Calu3 (cell line): ENCODE data around the gene DGUOK. TPM values are rescaled to one million over a fixed set of nuclear protein-coding genes. Genes with fewer than 3 reads are reported as not detected.

Experiments used
- BruUV-seq: library from RNA; stranded (reverse); fragments of 400-500 nt; replicated peaks from 2 replicates; lab custom pipeline; 2021; lab: Mats Ljungman, UMichigan
- CTCF ChIA-PET: fragments of 300-600 bp; sonication (Branson Sonifier 250); formaldehyde crosslinking; loops from one replicate; lab custom pipeline; 2022; ENCODE audit warnings: antibody characterized with exemption; lab: Charles Lee
- DNase-seq: peaks from one replicate; pipeline ENCODE4 v3.0.0; 2022
- H3K27ac Mint-ChIP-seq: one replicate; pipeline ENCODE4 v1.8.0; 2022; ENCODE audit warnings: mixed read lengths; ENCODE audit not compliant: unreplicated experiment
- H3K27me3 Mint-ChIP-seq: one replicate; pipeline ENCODE4 v1.8.0; 2022; ENCODE audit warnings: mixed read lengths; ENCODE audit not compliant: unreplicated experiment
- H3K36me3 Mint-ChIP-seq: one replicate; pipeline ENCODE4 v1.8.0; 2022; ENCODE audit warnings: mild to moderate bottlenecking, moderate library complexity, mixed read lengths; ENCODE audit not compliant: insufficient read depth, unreplicated experiment
- H3K4me1 Mint-ChIP-seq: one replicate; pipeline ENCODE4 v1.8.0; 2022; ENCODE audit warnings: mild to moderate bottlenecking, low read depth, mixed read lengths; ENCODE audit not compliant: unreplicated experiment
- H3K4me3 Mint-ChIP-seq: one replicate; pipeline ENCODE4 v1.8.0; 2022; ENCODE audit warnings: mild to moderate bottlenecking, low read depth, moderate library complexity, mixed read lengths; ENCODE audit not compliant: unreplicated experiment
- H3K9me3 Mint-ChIP-seq: one replicate; pipeline ENCODE4 v1.8.0; 2022; ENCODE audit warnings: low read depth, mixed read lengths; ENCODE audit not compliant: unreplicated experiment
- CTCF ChIP-seq: fragments of 200-600 bp; IDR thresholded peaks from one replicate; pipeline ENCODE4 v1.8.0; 2022; ENCODE audit warnings: antibody characterized with exemption; ENCODE audit not compliant: unreplicated experiment
- intact Hi-C: fragments of 100-400 bp; cut with micrococcal nuclease; formaldehyde crosslinking; loops from one replicate; pipeline ENCODE4 v1.10.0; 2022; ENCODE audit not compliant: unreplicated experiment
- total RNA-seq: library from RNA; stranded (reverse); gene quantifications from 2 replicates; pipeline ENCODE4 v1.2.3, GENCODE V29; 2022

DGUOK gene
- total RNA-seq, 1 experiment from 2014 or later = 78.6 TPM

GRCh38 chr2:73894475-73894850 lies 32.2 kb upstream of the DGUOK start:
- Mint-ChIP-seq H3K36me3 (no peaks in the 10 kb centered on the region), H3K4me3 (no peak overlapping the region), H3K27me3 (peaks cover 12% of the 10 kb centered on the region), H3K27ac (no peak overlapping the region), H3K9me3 (no peaks in the 10 kb centered on the region), H3K4me1 (peaks cover 7% of the 10 kb centered on the region)
- intact Hi-C loops = no loop called here
- DNase-seq = no peak
- no TSS peak for BruUV-seq
- TF ChIP-seq CTCF = no peak
- CTCF ChIA-PET = no interaction called here

GRCh38 chr2:73894877-73895276 lies 31.8 kb upstream of the DGUOK start:
- H3K27me3 Mint-ChIP-seq = peaks cover 12% of the 10 kb centered on the region
- CTCF ChIA-PET = no interaction called here
- H3K4me3 Mint-ChIP-seq = no peak overlapping the region
- no peak overlapping the region for H3K27ac Mint-ChIP-seq
- no peak for TF ChIP-seq CTCF
- intact Hi-C loops = no loop called here
- no peaks in the 10 kb centered on the region for H3K9me3 Mint-ChIP-seq
- no peaks in the 10 kb centered on the region for H3K36me3 Mint-ChIP-seq
- no peak for DNase-seq
- peaks cover 7% of the 10 kb centered on the region for H3K4me1 Mint-ChIP-seq
- no TSS peak for BruUV-seq

- CTCF ChIA-PET = no interaction called here
Measured at GRCh38 chr2:73895473-73895872, 31.2 kb upstream of the DGUOK start.

GRCh38 chr2:73896362-73897239 lies 30.1 kb upstream of the DGUOK start:
- no peaks in the 10 kb centered on the region for H3K9me3 Mint-ChIP-seq
- no TSS peak for BruUV-seq
- no peaks in the 10 kb centered on the region for H3K36me3 Mint-ChIP-seq
- H3K27me3 Mint-ChIP-seq = peaks cover 7% of the 10 kb centered on the region
- no peak overlapping the region for H3K4me3 Mint-ChIP-seq
- H3K27ac Mint-ChIP-seq = no peak overlapping the region
- intact Hi-C loops = no loop called here
- no peak for TF ChIP-seq CTCF
- no peak for DNase-seq
- peaks cover 7% of the 10 kb centered on the region for H3K4me1 Mint-ChIP-seq
- CTCF ChIA-PET = interaction anchor here (0.7 kb wide), 1 partner anchor 473 kb away, joined by 3 read pairs; no protein-coding TSS in a partner anchor

More at GRCh38 chr2:73895473-73895872, 31.2 kb upstream of the DGUOK start:
- no TSS peak for BruUV-seq
- H3K4me1 Mint-ChIP-seq = peaks cover 7% of the 10 kb centered on the region
- DNase-seq = no peak
- intact Hi-C loops = no loop called here
- no peaks in the 10 kb centered on the region for H3K36me3 Mint-ChIP-seq
- no peaks in the 10 kb centered on the region for H3K9me3 Mint-ChIP-seq
- no peak overlapping the region for H3K27ac Mint-ChIP-seq
- H3K27me3 Mint-ChIP-seq = peaks cover 12% of the 10 kb centered on the region
- TF ChIP-seq CTCF = no peak
- H3K4me3 Mint-ChIP-seq = no peak overlapping the region
